Raji (cell line): ENCODE results near the gene NIPSNAP2.

ENCODE experiments used
- POLR2A ChIP-seq: IDR thresholded peaks from 2 replicates; pipeline ENCODE4 v1.6.1; 2011; ENCODE audit warnings: low read depth, low read length, control low read depth; ENCODE audit not compliant: insufficient read depth

The NIPSNAP2 gene

GRCh38 chr7:55964261-55965099, at the start of gene NIPSNAP2:
TSS of gene NIPSNAP2 (plus strand) at chr7:55964585. CDS start at chr7:55964610, 25 bp downstream.
- peak; percentile 75 for TF ChIP-seq POLR2A

- no peak for TF ChIP-seq POLR2A
Measured at GRCh38 chr7:55917771-55918170, 46.6 kb upstream of the NIPSNAP2 start.

- peak; percentile 57; the same call in 1 of the 2 replicates for TF ChIP-seq POLR2A
Measured at GRCh38 chr7:55928006-55928767, 36.2 kb upstream of the NIPSNAP2 start.

DNA sequence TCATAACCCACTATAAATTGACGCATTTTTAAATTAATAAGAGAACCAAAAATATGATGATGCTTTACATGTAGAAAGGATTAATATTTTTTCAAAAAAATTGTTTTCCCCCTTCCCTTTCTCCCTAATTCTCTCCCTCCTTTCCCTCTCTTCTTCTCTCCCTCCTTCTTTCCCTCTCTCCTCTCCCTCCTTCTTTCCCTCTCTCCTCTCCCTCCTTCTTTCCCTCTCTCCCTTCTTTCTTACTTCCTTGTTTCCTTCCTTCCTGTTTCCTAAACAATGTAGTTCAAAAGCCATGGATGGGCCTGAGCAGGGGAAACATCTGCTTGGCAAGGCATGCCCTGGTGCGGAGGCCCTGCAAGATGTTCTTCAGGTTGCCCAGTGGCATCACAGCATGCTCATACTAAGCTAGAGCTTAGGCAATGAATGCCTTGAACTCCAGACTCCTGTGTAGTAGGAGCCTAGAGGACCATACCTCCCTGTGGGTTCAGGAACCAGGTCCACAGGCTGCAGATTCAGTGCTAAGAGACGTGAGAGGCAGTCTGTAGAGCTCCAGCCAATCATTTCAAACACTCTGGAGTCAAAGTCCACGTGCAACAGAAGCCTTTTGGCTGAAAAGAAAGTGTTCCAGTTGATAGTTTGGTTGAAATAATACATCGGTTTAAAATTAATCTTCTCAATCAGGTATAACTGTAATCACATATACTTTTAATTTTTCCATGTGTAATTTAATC, 32.8 kb upstream of the NIPSNAP2 start:
- no peak for TF ChIP-seq POLR2A

GRCh38 chr7:55939514-55940123, 24.8 kb upstream of the NIPSNAP2 start:
- TF ChIP-seq POLR2A, result no peak

- TF ChIP-seq POLR2A, result no peak
Measured at GRCh38 chr7:55946545-55946944, 17.8 kb upstream of the NIPSNAP2 start.

DNA sequence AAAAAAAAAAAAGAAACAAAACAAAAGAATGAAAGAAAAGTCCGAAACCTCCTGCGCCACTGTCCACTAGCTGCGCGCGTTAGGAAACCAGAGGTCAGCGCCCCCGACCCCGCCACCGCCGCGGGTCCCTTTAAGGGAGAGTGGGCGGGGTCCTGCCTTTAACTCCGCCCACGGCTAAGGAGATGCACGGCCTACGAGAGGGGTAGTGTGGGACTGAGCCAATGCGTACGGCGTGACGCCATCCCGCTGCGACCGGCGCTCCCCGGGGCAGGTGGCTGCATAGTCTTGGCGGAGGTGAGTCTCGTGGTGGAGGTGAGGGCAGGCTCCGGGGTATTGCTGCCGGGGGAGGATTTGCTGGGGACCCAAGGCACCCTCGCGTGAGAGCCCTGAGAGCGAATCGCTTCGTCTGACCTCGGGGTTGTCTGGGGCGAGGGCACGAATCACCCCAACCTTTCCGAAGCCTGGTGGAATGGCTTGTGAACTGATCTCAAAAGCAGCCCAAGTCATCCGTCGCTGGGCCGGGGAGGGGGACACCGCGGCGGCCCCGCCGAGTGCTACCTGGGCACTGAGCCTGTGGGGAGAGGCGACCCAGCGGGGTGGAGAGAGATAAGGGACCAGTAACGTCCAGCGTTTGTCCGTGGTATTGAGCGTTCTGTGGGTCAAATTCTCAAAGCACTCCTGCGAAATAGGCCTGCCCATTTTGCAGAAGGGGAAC, 12.6 kb upstream of the NIPSNAP2 start, which contains the start of gene MRPS17:
TSS of gene MRPS17 (plus strand) at position 241 of the 715 bp plus-strand sequence. CDS start 1,319 bp downstream, outside the sequence.
- peak; percentile 95 for TF ChIP-seq POLR2A

GRCh38 chr7:55953707-55954475, 10.5 kb upstream of the NIPSNAP2 start:
- no peak for TF ChIP-seq POLR2A

GRCh38 chr7:55957190-55957589, 7.2 kb upstream of the NIPSNAP2 start:
- TF ChIP-seq POLR2A, result no peak

DNA sequence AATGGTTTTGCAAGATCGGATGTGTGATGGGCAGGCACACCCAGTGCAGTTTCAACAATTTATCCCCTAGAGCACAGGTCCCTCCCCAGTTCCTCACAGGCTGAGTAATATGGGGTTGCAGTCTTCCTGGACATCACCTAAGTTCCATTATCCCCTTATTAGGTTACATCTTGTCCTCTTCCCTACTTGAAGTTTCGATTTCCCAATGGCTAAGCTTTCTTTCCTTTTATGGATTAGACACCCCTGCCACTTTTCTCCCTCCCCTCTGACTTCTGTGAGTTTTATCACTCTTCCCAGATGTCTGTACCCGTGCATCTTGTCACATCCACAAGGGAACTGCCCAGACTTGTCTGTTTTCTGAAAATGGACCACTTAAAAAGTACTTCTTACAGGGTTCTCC, 2.4 kb upstream of the NIPSNAP2 start:
- no peak for TF ChIP-seq POLR2A

DNA sequence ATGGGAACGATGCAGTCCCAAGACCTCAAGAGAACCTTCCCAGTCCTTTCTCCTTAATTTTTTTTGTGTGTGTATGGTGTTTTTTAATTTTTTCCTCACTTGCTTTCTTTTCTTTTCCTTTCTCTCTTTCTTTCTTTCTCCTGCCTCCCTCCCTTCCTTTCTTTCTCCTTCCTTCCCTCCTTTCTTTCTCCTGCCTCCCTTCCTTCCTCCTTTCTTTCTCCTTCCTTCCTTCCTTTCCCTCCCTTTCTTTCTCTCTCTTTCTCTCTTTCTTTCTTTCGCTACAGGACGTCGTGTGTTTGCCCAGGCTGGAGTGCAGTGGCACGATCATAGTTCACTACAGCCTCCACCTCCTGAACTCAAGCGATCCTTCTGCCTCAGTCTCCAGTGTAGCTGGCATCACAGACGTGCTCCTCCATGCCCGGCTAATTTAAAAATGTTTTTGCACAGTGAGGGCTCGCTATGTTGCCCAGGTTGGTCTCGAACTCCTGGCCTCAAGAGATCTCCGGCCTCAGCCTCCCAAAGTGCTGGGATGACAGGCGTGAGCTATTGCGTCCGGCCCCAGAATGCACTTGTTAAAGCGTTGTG, 709 bp upstream of the NIPSNAP2 start:
- no peak for TF ChIP-seq POLR2A

DNA sequence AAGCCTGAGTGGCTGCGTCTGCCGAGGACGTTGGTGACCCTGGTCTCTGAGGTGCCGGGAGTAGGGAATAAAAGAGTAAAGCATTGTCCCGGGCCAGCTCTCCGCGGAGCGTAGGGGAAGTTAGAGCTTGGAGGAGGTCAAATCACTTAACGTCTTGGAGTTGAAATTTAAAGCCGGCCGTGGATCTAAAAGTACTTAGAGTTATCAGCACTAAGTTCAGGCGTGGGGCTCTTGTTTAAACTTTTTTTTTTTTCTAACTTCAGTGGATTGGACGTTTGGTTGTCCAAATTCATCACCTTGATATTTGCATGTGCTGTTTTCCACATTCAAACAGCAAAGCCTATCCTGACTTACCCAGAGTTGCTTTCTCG, 700 bp downstream of the NIPSNAP2 start:
- TF ChIP-seq POLR2A, result no peak

DNA sequence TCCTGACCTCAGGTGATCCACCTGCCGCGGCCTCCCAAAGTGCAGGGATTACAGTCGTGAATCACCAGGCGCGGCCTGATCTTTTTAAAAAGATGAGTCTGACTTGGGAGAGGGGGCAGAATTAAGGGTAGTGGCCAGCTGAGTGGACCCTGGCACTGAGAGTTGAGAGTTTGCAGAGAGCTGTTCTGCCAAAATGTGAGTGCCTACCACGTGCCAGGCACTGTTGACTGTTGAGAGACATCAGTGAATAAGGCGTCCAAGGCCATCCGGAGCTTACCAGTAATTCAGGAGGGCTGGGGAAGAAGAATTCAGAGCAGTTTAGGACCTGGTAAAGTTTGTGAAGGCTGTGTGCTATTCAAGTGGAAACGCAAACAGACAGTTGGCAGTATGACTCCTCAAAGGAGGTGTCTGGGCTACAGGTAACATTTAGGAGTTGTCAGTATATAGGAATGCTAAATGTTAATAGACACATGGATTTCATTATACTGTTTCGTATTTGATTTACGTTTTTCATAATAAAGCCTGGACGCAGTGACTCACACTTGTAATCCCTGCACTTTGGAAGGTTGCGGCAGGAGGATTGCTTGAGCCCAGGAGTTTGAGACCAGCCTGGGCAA, 1.5 kb downstream of the NIPSNAP2 start:
- no peak for TF ChIP-seq POLR2A

DNA sequence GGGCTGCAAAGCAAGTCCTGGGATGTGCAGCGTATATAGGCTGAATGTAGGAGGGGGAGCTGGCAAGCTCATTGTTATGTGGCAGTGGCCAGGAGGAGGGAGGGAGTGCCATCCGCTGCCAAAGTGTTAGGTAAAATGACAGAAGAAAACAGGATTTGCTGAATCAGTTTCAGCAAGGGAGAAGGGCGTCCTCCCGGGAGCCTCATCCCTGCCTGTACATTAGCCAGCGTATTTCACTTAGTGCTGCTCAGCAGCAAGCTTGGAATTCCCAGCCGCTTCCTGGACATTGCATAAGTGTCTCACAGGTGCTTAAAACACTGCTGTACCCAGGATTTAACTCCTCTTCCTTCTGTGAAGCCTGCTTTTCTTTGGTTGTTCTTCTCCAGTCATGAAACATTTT, 2.5 kb downstream of the NIPSNAP2 start:
- no peak for TF ChIP-seq POLR2A
